ENCODE results near the gene ANKRD36B. TPM values are rescaled to one million over a fixed set of nuclear protein-coding genes. Genes with fewer than 3 reads are reported as not detected.

Gene ANKRD36B
- 87.7 TPM in 2 replicates for total RNA-seq

GRCh38 chr2:97589598-97590510, at the start of gene ANKRD36B:
ANKRD36B (minus strand) TSS chr2:97589877; CDS start chr2:97589685, 192 bp downstream.

Other genes starting within 250 kb of the ANKRD36B start
- gene COX5B, start 56.2 kb upstream of the ANKRD36B start, total RNA-seq, result 259 and 414 TPM in 2 replicates
- gene ACTR1B, start 74.2 kb upstream of the ANKRD36B start, total RNA-seq, result 58.1 and 61.1 TPM in 2 replicates
- 0.97 and 2.3 TPM in 2 replicates for gene C2orf92, start 79.8 kb upstream of the ANKRD36B start, total RNA-seq
- not detected in 2 replicates for gene ZAP70, start 123.7 kb upstream of the ANKRD36B start, total RNA-seq

All from epithelial cell of umbilical artery (primary cell).